ENCODE measurements around the gene CCDC74A.
"Not testable (repeated sequence)": the region's sequence is repeated elsewhere in the genome, so short reads cannot be mapped to it uniquely, and the experiment has no call there.

The CCDC74A gene

GRCh38 chr2:131528981-131529863, 1.5 kb downstream of the CCDC74A start:
- DNase-seq (ENCODE audit: low read depth, low spot score): not testable (repeated sequence)

GRCh38 chr2:131529864-131530445, 2.3 kb downstream of the CCDC74A start:
- DNase-seq (ENCODE audit: low read depth, low spot score): not testable (repeated sequence)

GRCh38 chr2:131530626-131531344, 3.1 kb downstream of the CCDC74A start:
- DNase-seq (ENCODE audit: low read depth, low spot score): not testable (repeated sequence)

GRCh38 chr2:131531547-131532185, 4.0 kb downstream of the CCDC74A start:
- DNase-seq (ENCODE audit: low read depth, low spot score): not testable (repeated sequence)

GRCh38 chr2:131532723-131533608, 5.3 kb downstream of the CCDC74A start:
- DNase-seq (ENCODE audit: low read depth, low spot score): not testable (repeated sequence)

- not testable (repeated sequence) for DNase-seq (ENCODE audit: low read depth, low spot score)
Measured at GRCh38 chr2:131533609-131534316, 6.1 kb downstream of the CCDC74A start.

- not testable (repeated sequence) for DNase-seq (ENCODE audit: low read depth, low spot score)
Measured at GRCh38 chr2:131534317-131534672, 6.6 kb downstream of the CCDC74A start.

- DNase-seq (ENCODE audit: low read depth, low spot score): not testable (repeated sequence)
Measured at GRCh38 chr2:131534965-131535364, 7.3 kb downstream of the CCDC74A start.

- DNase-seq (ENCODE audit: low read depth, low spot score): no peak
Measured at GRCh38 chr2:131535526-131535925, 7.8 kb downstream of the CCDC74A start.

- not testable (repeated sequence) for DNase-seq (ENCODE audit: low read depth, low spot score)
Measured at GRCh38 chr2:131535951-131536826, 8.5 kb downstream of the CCDC74A start.

- DNase-seq (ENCODE audit: low read depth, low spot score): not testable (repeated sequence)
Measured at GRCh38 chr2:131536841-131537240, 9.2 kb downstream of the CCDC74A start.

- DNase-seq (ENCODE audit: low read depth, low spot score): not testable (repeated sequence)
Measured at GRCh38 chr2:131538856-131539255, 11.2 kb downstream of the CCDC74A start.

GRCh38 chr2:131542438-131543384, 15.0 kb downstream of the CCDC74A start:
- no peak for DNase-seq (ENCODE audit: low read depth, low spot score)

- no peak for DNase-seq (ENCODE audit: low read depth, low spot score)
Measured at GRCh38 chr2:131543385-131543891, 15.8 kb downstream of the CCDC74A start.

- not testable (repeated sequence) for DNase-seq (ENCODE audit: low read depth, low spot score)
Measured at GRCh38 chr2:131544006-131544812, 16.5 kb downstream of the CCDC74A start.

GRCh38 chr2:131544813-131545165, 17.1 kb downstream of the CCDC74A start:
- not testable (repeated sequence) for DNase-seq (ENCODE audit: low read depth, low spot score)

- DNase-seq (ENCODE audit: low read depth, low spot score): no peak
Measured at GRCh38 chr2:131552871-131553270, 25.2 kb downstream of the CCDC74A start.

All from iPS DF 19.7 (cell line).